ENCODE data around the gene SLC6A15. TPM values are rescaled to one million over a fixed set of nuclear protein-coding genes. Genes with fewer than 3 reads are reported as not detected.

SLC6A15 gene
- total RNA-seq (not detected), polyA plus RNA-seq (not detected)

GRCh38 chr12:84912198-84913128 is at the start of gene SLC6A15:
Gene SLC6A15 (minus strand): TSS chr12:84912799. CDS start chr12:84892120, 20,679 bp downstream.
- peak within 1 kb of the TSS in 1 of 8 donors; percentile 8 for H3K27ac Mint-ChIP-seq
- no peak within 1 kb of the TSS for H3K4me3 ChIP-seq (ENCODE audit: low read length)
- H3K9me3 ChIP-seq (ENCODE audit: low read length): no peaks in the 10 kb centered on the region
- H3K36me3 ChIP-seq (ENCODE audit: insufficient read depth, low read length): no peaks in the 10 kb centered on the region
- DNase-seq: no peak
- POLR2A ChIA-PET: no interaction called here
- CTCF ChIA-PET: no interaction called here
- peaks cover 24 to 28% of the 10 kb centered on the region in 2 donors for H3K27me3 Mint-ChIP-seq
- no peaks in the 10 kb centered on the region for H3K36me3 Mint-ChIP-seq
- no peaks in the 10 kb centered on the region for H3K4me1 ChIP-seq (ENCODE audit: insufficient read depth, low read length)
- H3K27me3 ChIP-seq (ENCODE audit: insufficient read depth, low read length, poor library complexity, severe bottlenecking): no peaks in the 10 kb centered on the region
- peaks cover 0 to 2% (median 0%) of the 10 kb centered on the region in 5 donors for H3K9me3 Mint-ChIP-seq
- H3K4me3 Mint-ChIP-seq: peak within 1 kb of the TSS in 6 of 7 donors; percentile 8 to 64 (median 37)
- H3K27ac ChIP-seq (ENCODE audit: low read depth, low read length): no peak within 1 kb of the TSS
- peaks cover 3 to 16% (median 8%) of the 10 kb centered on the region in 3 donors for H3K4me1 Mint-ChIP-seq

DNA sequence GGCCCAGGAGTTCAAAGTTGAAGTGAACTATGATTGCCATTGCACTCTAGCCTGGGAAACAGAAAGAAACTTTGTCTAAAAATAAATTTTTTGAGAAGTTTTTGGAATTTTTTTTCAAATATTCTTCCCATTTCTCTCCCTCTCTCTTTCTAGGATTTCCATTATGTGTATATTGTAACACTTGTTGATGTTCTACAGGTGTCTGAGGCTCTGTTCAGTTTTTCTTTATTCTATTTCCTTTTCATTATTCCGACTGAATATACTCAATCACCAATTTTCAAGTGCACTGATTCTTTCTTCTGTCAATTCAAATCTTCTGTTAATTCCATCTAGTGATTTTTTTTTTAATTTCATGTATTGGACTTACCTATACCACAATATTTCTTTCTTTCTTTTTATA is 48.3 kb upstream of the SLC6A15 start:
- H3K9me3 Mint-ChIP-seq: peaks cover 0 to 7% (median 4%) of the 10 kb centered on the region in 5 donors
- Histone ChIP-seq H3K36me3 (ENCODE audit: insufficient read depth, low read length) (no peaks in the 10 kb centered on the region), H3K4me3 (ENCODE audit: low read length) (no peak overlapping the region), H3K27me3 (ENCODE audit: insufficient read depth, low read length, poor library complexity, severe bottlenecking) (no peaks in the 10 kb centered on the region), H3K9me3 (ENCODE audit: low read length) (no peaks in the 10 kb centered on the region), H3K4me1 (ENCODE audit: insufficient read depth, low read length) (no peaks in the 10 kb centered on the region), H3K27ac (ENCODE audit: low read depth, low read length) (no peak overlapping the region)
- no peak overlapping the region for H3K27ac Mint-ChIP-seq
- H3K36me3 Mint-ChIP-seq: no peaks in the 10 kb centered on the region
- DNase-seq: no peak
- CTCF ChIA-PET: no interaction called here
- no peaks in the 10 kb centered on the region for H3K4me1 Mint-ChIP-seq
- POLR2A ChIA-PET: no interaction called here
- no peak overlapping the region for H3K4me3 Mint-ChIP-seq
- no peaks in the 10 kb centered on the region for H3K27me3 Mint-ChIP-seq

- H3K9me3 ChIP-seq (ENCODE audit: low read length): no peaks in the 10 kb centered on the region
- DNase-seq: no peak
- peaks cover 0 to 20% (median 2%) of the 10 kb centered on the region in 5 donors for H3K9me3 Mint-ChIP-seq
- no peak overlapping the region for H3K27ac ChIP-seq (ENCODE audit: low read depth, low read length)
- no peaks in the 10 kb centered on the region for H3K36me3 ChIP-seq (ENCODE audit: insufficient read depth, low read length)
- no peak overlapping the region for H3K4me3 ChIP-seq (ENCODE audit: low read length)
- no peak overlapping the region for H3K4me3 Mint-ChIP-seq
- no peaks in the 10 kb centered on the region for H3K27me3 ChIP-seq (ENCODE audit: insufficient read depth, low read length, poor library complexity, severe bottlenecking)
- H3K4me1 ChIP-seq (ENCODE audit: insufficient read depth, low read length): no peaks in the 10 kb centered on the region
- ChIA-PET POLR2A (no interaction called here), CTCF (no interaction called here)
- H3K27ac Mint-ChIP-seq: no peak overlapping the region
- H3K4me1 Mint-ChIP-seq: no peaks in the 10 kb centered on the region
- H3K27me3 Mint-ChIP-seq: no peaks in the 10 kb centered on the region
- H3K36me3 Mint-ChIP-seq: no peaks in the 10 kb centered on the region
These were observed 42.7 kb upstream of the SLC6A15 start for GRCh38 chr12:84955298-84955697.

DNA sequence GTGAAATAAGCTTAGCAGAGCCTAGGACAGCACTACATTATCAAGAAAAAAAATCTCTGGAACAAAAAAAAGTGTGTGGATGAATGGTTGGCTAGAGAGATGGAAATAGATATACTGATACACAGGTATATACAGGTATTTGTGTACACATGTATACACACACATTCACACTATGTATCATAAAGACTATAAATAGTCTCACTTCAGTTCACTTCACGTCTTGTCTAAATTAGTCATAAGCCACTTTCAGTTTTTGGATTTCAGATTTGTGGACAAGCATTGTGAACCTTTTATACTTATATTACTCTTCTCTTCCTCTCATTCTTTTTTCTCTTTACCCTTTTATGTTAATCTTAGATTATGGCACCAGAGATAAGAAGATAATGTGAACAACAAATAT is 41.8 kb upstream of the SLC6A15 start:
- Histone ChIP-seq H3K27ac (ENCODE audit: low read depth, low read length) (no peak overlapping the region), H3K27me3 (ENCODE audit: insufficient read depth, low read length, poor library complexity, severe bottlenecking) (no peaks in the 10 kb centered on the region), H3K4me3 (ENCODE audit: low read length) (no peak overlapping the region), H3K36me3 (ENCODE audit: insufficient read depth, low read length) (no peaks in the 10 kb centered on the region), H3K9me3 (ENCODE audit: low read length) (no peaks in the 10 kb centered on the region), H3K4me1 (ENCODE audit: insufficient read depth, low read length) (no peaks in the 10 kb centered on the region)
- H3K27me3 Mint-ChIP-seq: no peaks in the 10 kb centered on the region
- no peaks in the 10 kb centered on the region for H3K36me3 Mint-ChIP-seq
- DNase-seq: no peak
- no peaks in the 10 kb centered on the region for H3K4me1 Mint-ChIP-seq
- no peak overlapping the region for H3K27ac Mint-ChIP-seq
- H3K4me3 Mint-ChIP-seq: no peak overlapping the region
- ChIA-PET CTCF (no interaction called here), POLR2A (no interaction called here)
- peaks cover 0 to 14% (median 2%) of the 10 kb centered on the region in 5 donors for H3K9me3 Mint-ChIP-seq

GRCh38 chr12:84950971-84951546 is 38.5 kb upstream of the SLC6A15 start:
- no peak overlapping the region for H3K27ac Mint-ChIP-seq
- peaks cover 0 to 20% (median 2%) of the 10 kb centered on the region in 5 donors for H3K9me3 Mint-ChIP-seq
- Histone ChIP-seq H3K27ac (ENCODE audit: low read depth, low read length) (no peak overlapping the region), H3K9me3 (ENCODE audit: low read length) (no peaks in the 10 kb centered on the region), H3K36me3 (ENCODE audit: insufficient read depth, low read length) (no peaks in the 10 kb centered on the region), H3K4me1 (ENCODE audit: insufficient read depth, low read length) (no peaks in the 10 kb centered on the region), H3K27me3 (ENCODE audit: insufficient read depth, low read length, poor library complexity, severe bottlenecking) (no peaks in the 10 kb centered on the region), H3K4me3 (ENCODE audit: low read length) (no peak overlapping the region)
- no peaks in the 10 kb centered on the region for H3K27me3 Mint-ChIP-seq
- no peak for DNase-seq
- no peaks in the 10 kb centered on the region for H3K4me1 Mint-ChIP-seq
- ChIA-PET POLR2A (no interaction called here), CTCF (no interaction called here)
- no peaks in the 10 kb centered on the region for H3K36me3 Mint-ChIP-seq
- no peak overlapping the region for H3K4me3 Mint-ChIP-seq

DNA sequence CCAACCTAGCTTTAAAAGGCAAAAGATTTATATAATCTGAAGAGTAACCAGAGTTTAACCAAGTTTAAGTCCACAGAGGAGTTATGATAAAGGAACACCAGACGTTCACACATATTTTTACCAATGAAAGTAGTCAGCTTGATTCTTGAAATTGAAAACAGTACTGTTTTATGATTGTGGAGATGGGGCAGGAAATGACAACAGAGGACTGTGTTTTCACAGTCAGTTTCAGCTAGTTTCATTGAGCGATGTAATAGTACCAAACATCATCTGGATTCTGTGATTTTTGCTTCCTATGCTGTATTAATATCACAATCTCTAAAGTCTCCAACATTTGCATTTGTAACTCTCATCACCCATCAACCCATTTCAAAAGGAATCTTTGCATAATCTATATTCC is 34.2 kb upstream of the SLC6A15 start:
- Histone ChIP-seq H3K4me3 (ENCODE audit: low read length) (no peak overlapping the region), H3K4me1 (ENCODE audit: insufficient read depth, low read length) (no peaks in the 10 kb centered on the region), H3K27ac (ENCODE audit: low read depth, low read length) (no peak overlapping the region), H3K27me3 (ENCODE audit: insufficient read depth, low read length, poor library complexity, severe bottlenecking) (no peaks in the 10 kb centered on the region), H3K9me3 (ENCODE audit: low read length) (no peaks in the 10 kb centered on the region), H3K36me3 (ENCODE audit: insufficient read depth, low read length) (no peaks in the 10 kb centered on the region)
- ChIA-PET POLR2A (no interaction called here), CTCF (no interaction called here)
- Mint-ChIP-seq H3K9me3 (peaks cover 0 to 11% (median 0%) of the 10 kb centered on the region in 5 donors), H3K36me3 (no peaks in the 10 kb centered on the region), H3K27ac (no peak overlapping the region), H3K4me3 (no peak overlapping the region), H3K4me1 (no peaks in the 10 kb centered on the region), H3K27me3 (no peaks in the 10 kb centered on the region)
- no peak for DNase-seq

GRCh38 chr12:84937415-84937814 is 24.8 kb upstream of the SLC6A15 start:
- Mint-ChIP-seq H3K9me3 (peaks cover 3 to 14% (median 12%) of the 10 kb centered on the region in 5 donors), H3K4me1 (no peaks in the 10 kb centered on the region), H3K27me3 (no peaks in the 10 kb centered on the region), H3K4me3 (no peak overlapping the region), H3K27ac (no peak overlapping the region), H3K36me3 (no peaks in the 10 kb centered on the region)
- no peak overlapping the region for H3K4me3 ChIP-seq (ENCODE audit: low read length)
- H3K27ac ChIP-seq (ENCODE audit: low read depth, low read length): no peak overlapping the region
- no peaks in the 10 kb centered on the region for H3K4me1 ChIP-seq (ENCODE audit: insufficient read depth, low read length)
- no peaks in the 10 kb centered on the region for H3K36me3 ChIP-seq (ENCODE audit: insufficient read depth, low read length)
- POLR2A ChIA-PET: no interaction called here
- no peak for DNase-seq
- no peaks in the 10 kb centered on the region for H3K9me3 ChIP-seq (ENCODE audit: low read length)
- CTCF ChIA-PET: interaction anchor here (1.0 kb wide), 1 partner anchor 55 kb away, joined by 3 read pairs; no protein-coding TSS in a partner anchor
- H3K27me3 ChIP-seq (ENCODE audit: insufficient read depth, low read length, poor library complexity, severe bottlenecking): no peaks in the 10 kb centered on the region

DNA sequence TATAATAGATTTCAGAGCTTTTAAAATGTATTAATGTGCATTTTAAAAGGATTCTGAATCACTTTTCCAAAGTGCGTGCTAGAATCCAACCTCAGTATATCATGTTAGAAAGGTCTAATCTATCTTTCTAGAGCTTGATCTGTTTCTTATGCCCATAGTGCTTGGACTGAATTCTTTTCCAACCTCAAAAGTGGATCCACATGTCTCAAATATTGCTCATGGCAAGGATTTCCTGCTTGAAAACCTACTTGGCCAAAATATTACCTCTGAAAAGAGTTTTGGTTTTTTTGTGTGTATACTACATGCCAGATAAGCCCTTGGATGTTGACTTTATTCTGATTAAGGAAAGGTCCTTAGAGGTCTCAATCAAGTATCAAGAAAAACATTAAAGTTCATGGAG is 16.9 kb upstream of the SLC6A15 start:
- Mint-ChIP-seq H3K4me1 (no peaks in the 10 kb centered on the region), H3K27ac (no peak overlapping the region), H3K36me3 (no peaks in the 10 kb centered on the region), H3K27me3 (peaks cover 0 to 1% of the 10 kb centered on the region in 2 donors), H3K4me3 (no peak overlapping the region), H3K9me3 (peaks cover 4 to 10% (median 7%) of the 10 kb centered on the region in 5 donors)
- no peak overlapping the region for H3K4me3 ChIP-seq (ENCODE audit: low read length)
- H3K36me3 ChIP-seq (ENCODE audit: insufficient read depth, low read length): no peaks in the 10 kb centered on the region
- H3K27ac ChIP-seq (ENCODE audit: low read depth, low read length): no peak overlapping the region
- no peaks in the 10 kb centered on the region for H3K27me3 ChIP-seq (ENCODE audit: insufficient read depth, low read length, poor library complexity, severe bottlenecking)
- H3K4me1 ChIP-seq (ENCODE audit: insufficient read depth, low read length): no peaks in the 10 kb centered on the region
- no peaks in the 10 kb centered on the region for H3K9me3 ChIP-seq (ENCODE audit: low read length)
- ChIA-PET CTCF (no interaction called here), POLR2A (no interaction called here)
- no peak for DNase-seq

Measured in CD8-positive, alpha-beta memory T cell (primary cell).